Neutrophil (primary cell): ENCODE results near the gene LIPM.
"Not testable (repeated sequence)": the region's sequence is repeated elsewhere in the genome, so short reads cannot be mapped to it uniquely, and the experiment has no call there.

Source experiments
- H3K27ac ChIP-seq: fragments of 200-600 bp; sonication (generic); 2 replicates; pipeline ENCODE4 v1.5.1; 2016; ENCODE audit warnings: mild to moderate bottlenecking, moderate library complexity
- H3K27me3 ChIP-seq: fragments of 200-600 bp; sonication (generic); 2 replicates; pipeline ENCODE4 v1.6.0; 2016; ENCODE audit warnings: mild to moderate bottlenecking
- H3K36me3 ChIP-seq: fragments of 200-600 bp; sonication (generic); 2 replicates; pipeline ENCODE4 v1.5.1; 2017
- H3K4me1 ChIP-seq, 2 experiments: fragments of 200-600 bp in 1 of 2; sonication (generic) in 1 of 2; 1 replicate in 1 of 2; 2 replicates in 1 of 2; pipeline versions ENCODE4 v1.5.1 to v1.6.1; 2013 to 2016; ENCODE audit warnings: low read depth in 1 of 2, low read length in 1 of 2, mild to moderate bottlenecking in 1 of 2, moderate library complexity in 1 of 2; ENCODE audit not compliant: control insufficient read depth in 1 of 2, insufficient read depth in 1 of 2
- H3K4me3 ChIP-seq, 2 experiments: fragments of 200-600 bp in 1 of 2; sonication (generic) in 1 of 2; 1 replicate in 1 of 2; 2 replicates in 1 of 2; pipeline ENCODE4 v1.5.1; 2013 to 2016; ENCODE audit warnings: low read depth in 1 of 2, low read length in 1 of 2, mild to moderate bottlenecking in 1 of 2, moderate library complexity in 1 of 2
- H3K9me3 ChIP-seq: fragments of 200-600 bp; sonication (generic); 2 replicates; pipeline ENCODE4 v1.5.1; 2016
- CTCF ChIP-seq: fragments of 200-600 bp; sonication (generic); IDR thresholded peaks from 2 replicates; pipeline ENCODE4 v1.5.1; 2016; ENCODE audit warnings: antibody characterized with exemption

Gene LIPM

DNA sequence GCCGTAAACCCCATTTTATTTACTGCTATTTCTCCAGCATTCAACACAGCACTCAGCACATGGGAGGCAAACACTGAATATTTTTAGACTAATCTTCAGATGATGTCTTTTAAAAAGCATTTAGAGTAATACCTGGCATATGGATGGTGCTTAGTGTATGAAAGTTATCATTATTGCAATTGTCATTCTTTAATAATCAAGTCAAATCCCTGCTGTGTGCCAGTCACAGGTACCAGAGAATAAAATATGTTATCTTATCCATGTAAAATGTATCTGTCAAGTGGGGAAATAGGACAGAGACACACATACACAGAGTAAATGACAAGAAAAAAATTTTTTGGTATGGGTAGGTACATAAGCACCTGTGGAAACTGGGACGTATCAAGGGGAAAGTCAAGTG is 30.6 kb downstream of the LIPM start:
- Histone ChIP-seq H3K27ac (peak overlapping the region; percentile 88), H3K4me1 (peaks cover 66 to 67% of the 10 kb centered on the region in 2 experiments), H3K9me3 (no peaks in the 10 kb centered on the region), H3K36me3 (peaks cover 37% of the 10 kb centered on the region), H3K27me3 (no peaks in the 10 kb centered on the region), H3K4me3 (peak overlapping the region in 1 of 2 experiments; percentile 22)
- TF ChIP-seq CTCF, result no peak

- H3K27me3 ChIP-seq, result no peaks in the 10 kb centered on the region
- H3K4me3 ChIP-seq, result peak overlapping the region; percentile 9 to 22
- peak; percentile 31 for TF ChIP-seq CTCF
Measured at GRCh38 chr10:88833723-88834122, 31.2 kb downstream of the LIPM start.

DNA sequence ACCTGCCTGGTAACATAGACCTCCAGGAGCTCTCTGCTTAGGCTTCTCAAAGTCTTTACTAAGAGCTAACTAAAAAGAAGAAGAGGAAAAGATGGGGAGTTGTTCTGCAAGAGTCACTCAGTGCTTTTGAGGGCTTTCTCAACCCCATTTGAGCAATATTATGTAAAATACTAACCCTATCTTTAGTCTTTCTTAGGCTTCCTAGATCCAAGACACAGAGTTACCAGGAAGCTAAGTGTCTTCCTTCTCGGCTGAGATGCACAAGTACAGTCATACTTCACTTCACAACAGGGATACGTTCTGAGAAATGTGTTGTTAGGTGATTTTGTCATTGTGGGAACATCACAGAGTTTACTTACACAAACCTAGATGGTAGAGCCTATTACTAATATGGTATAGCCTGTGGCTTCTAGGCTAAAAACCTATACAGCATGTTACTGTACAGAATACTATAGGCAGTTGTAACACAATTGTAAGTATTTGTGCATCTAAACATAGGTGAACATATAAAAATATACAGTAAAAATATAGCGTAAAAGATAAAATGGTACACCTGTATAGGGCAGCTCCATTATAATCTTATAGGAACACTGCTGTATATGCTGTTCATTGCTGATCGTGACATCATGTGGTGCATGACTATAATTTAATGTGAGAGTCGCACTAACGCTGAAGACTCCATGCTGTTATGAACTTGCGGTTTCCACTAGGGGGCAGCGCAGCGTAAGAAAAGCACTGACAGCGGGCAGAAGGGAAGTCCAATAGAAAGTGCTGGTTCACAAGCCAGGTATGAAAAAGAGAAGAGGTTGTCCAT is 32.8 kb downstream of the LIPM start:
- peaks cover 16% of the 10 kb centered on the region for H3K36me3 ChIP-seq
- peaks cover 88% of the 10 kb centered on the region in 2 experiments for H3K4me1 ChIP-seq
- peak; percentile 90 for TF ChIP-seq CTCF
- H3K9me3 ChIP-seq, result no peaks in the 10 kb centered on the region
- H3K27me3 ChIP-seq, result no peaks in the 10 kb centered on the region
- peak overlapping the region; percentile 16 to 26 for H3K4me3 ChIP-seq
- peak overlapping the region; percentile 88 for H3K27ac ChIP-seq

More at GRCh38 chr10:88833723-88834122, 31.2 kb downstream of the LIPM start:
- peaks cover 72% of the 10 kb centered on the region in 2 experiments for H3K4me1 ChIP-seq
- H3K36me3 ChIP-seq, result peaks cover 32% of the 10 kb centered on the region
- H3K9me3 ChIP-seq, result no peaks in the 10 kb centered on the region
- peak overlapping the region; percentile 88 for H3K27ac ChIP-seq

GRCh38 chr10:88835910-88836221 is 33.3 kb downstream of the LIPM start:
- Histone ChIP-seq H3K9me3 (no peaks in the 10 kb centered on the region), H3K27ac (peak overlapping the region; percentile 88), H3K4me1 (peaks cover 93 to 94% of the 10 kb centered on the region in 2 experiments), H3K4me3 (peak overlapping the region; percentile 16 to 26), H3K27me3 (no peaks in the 10 kb centered on the region), H3K36me3 (peaks cover 10% of the 10 kb centered on the region)
- TF ChIP-seq CTCF, result no peak

- H3K36me3 ChIP-seq, H3K9me3 ChIP-seq, H3K4me3 ChIP-seq, H3K27me3 ChIP-seq: not testable (repeated sequence)
- Histone ChIP-seq H3K4me1 (peaks cover 100% of the 10 kb centered on the region in 2 experiments), H3K27ac (peak overlapping the region; percentile 88)
Measured at GRCh38 chr10:88837632-88838031, 35.1 kb downstream of the LIPM start.

DNA sequence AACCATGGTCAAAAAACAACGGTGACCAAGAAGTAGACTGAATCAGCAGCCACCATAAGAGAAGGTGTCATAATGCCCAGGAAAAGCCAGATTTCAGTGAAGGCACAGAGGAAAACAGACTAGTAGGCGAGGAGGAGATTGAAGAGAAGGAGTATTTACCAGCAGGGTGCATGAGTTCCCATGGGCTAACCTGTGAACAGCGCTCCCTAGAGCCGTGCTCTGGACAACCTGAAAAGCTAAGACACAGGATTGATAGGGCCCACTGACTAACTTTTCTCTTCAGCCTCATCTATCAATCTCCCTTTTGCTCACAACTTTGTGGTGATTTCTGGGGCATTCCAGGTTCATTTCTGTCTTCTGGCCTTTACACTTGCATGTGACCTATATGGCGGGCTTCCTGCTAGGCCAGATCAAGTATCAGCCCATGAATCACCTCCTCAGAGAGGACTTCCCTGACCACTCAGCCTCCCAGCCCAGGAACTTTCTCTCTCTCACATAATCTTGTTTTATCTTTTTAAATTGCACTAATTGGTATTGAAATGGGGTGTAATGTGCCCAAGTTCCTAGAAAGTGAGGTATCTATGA is 36.3 kb downstream of the LIPM start:
- TF ChIP-seq CTCF, result no peak
- H3K27ac ChIP-seq, result peak overlapping the region; percentile 88
- H3K4me3 ChIP-seq, result no peak overlapping the region
- H3K27me3 ChIP-seq, result no peaks in the 10 kb centered on the region
- H3K9me3 ChIP-seq, result no peaks in the 10 kb centered on the region
- H3K4me1 ChIP-seq, result peaks cover 91 to 100% of the 10 kb centered on the region in 2 experiments
- no peaks in the 10 kb centered on the region for H3K36me3 ChIP-seq
